Measurements from ENCODE around the gene CRTC1. TPM values are rescaled to one million over a fixed set of nuclear protein-coding genes. Genes with fewer than 3 reads are reported as not detected.

Gene CRTC1
- total RNA-seq, 1 experiment from 2014 or later: 18.1 TPM

- DNase-seq (ENCODE audit: low spot score): peak; percentile 94
- CTCF ChIA-PET: no interaction called here
Measured at GRCh38 chr19:18700501-18701249, 17.2 kb downstream of the CRTC1 start.

GRCh38 chr19:18701250-18701608, 17.7 kb downstream of the CRTC1 start:
- BruUV-seq (replicated peaks): no TSS peak
- H3K27ac ChIP-seq (ENCODE audit: low read depth, low read length, poor library complexity, severe bottlenecking): no peak overlapping the region
- intact Hi-C loops (cut with micrococcal nuclease; ENCODE audit: unreplicated experiment): no loop called here

More at GRCh38 chr19:18700501-18701249, 17.2 kb downstream of the CRTC1 start:
- peaks cover 22% of the 10 kb centered on the region for H3K4me1 ChIP-seq (ENCODE audit: insufficient read depth, low read length, poor library complexity, severe bottlenecking)
- H3K9me3 ChIP-seq (ENCODE audit: low read depth, low read length, poor library complexity, severe bottlenecking): no peaks in the 10 kb centered on the region
- POLR2A ChIA-PET (ENCODE audit: low non-redundant PET): no interaction called here
- intact Hi-C loops (cut with micrococcal nuclease; ENCODE audit: unreplicated experiment): no loop called here
- H3K4me3 ChIP-seq (ENCODE audit: low read depth, low read length, poor library complexity, severe bottlenecking): peak overlapping the region; percentile 34
- no peaks in the 10 kb centered on the region for H3K36me3 ChIP-seq (ENCODE audit: insufficient read depth, low read length, poor library complexity, severe bottlenecking)
- H3K27me3 ChIP-seq (replicated peaks; ENCODE audit: insufficient read depth, low read depth, low read length, poor library complexity): no peaks in the 10 kb centered on the region
- TF ChIP-seq EZH2 (IDR thresholded peaks at IDR 0.05; ENCODE audit: borderline replicate concordance, low read depth, low read length, poor library complexity, severe bottlenecking) (no peak), CTCF (conservative IDR thresholded peaks at IDR 0.05; ENCODE audit: low read depth, low read length) (no peak)
- no peak overlapping the region for H3K27ac ChIP-seq (ENCODE audit: low read depth, low read length, poor library complexity, severe bottlenecking)
- no TSS peak for BruUV-seq (replicated peaks)

GRCh38 chr19:18704054-18704453, 20.6 kb downstream of the CRTC1 start:
- TF ChIP-seq EZH2 (IDR thresholded peaks at IDR 0.05; ENCODE audit: borderline replicate concordance, low read depth, low read length, poor library complexity, severe bottlenecking): no peak
- no peak for TF ChIP-seq CTCF (conservative IDR thresholded peaks at IDR 0.05; ENCODE audit: low read depth, low read length)
- H3K9me3 ChIP-seq (ENCODE audit: low read depth, low read length, poor library complexity, severe bottlenecking): no peaks in the 10 kb centered on the region
- no peak overlapping the region for H3K27ac ChIP-seq (ENCODE audit: low read depth, low read length, poor library complexity, severe bottlenecking)
- peaks cover 16% of the 10 kb centered on the region for H3K4me1 ChIP-seq (ENCODE audit: insufficient read depth, low read length, poor library complexity, severe bottlenecking)
- H3K27me3 ChIP-seq (replicated peaks; ENCODE audit: insufficient read depth, low read depth, low read length, poor library complexity): no peaks in the 10 kb centered on the region
- BruUV-seq (replicated peaks): no TSS peak
- H3K4me3 ChIP-seq (ENCODE audit: low read depth, low read length, poor library complexity, severe bottlenecking): no peak overlapping the region
- POLR2A ChIA-PET (ENCODE audit: low non-redundant PET): no interaction called here
- DNase-seq (ENCODE audit: low spot score): no peak
- intact Hi-C loops (cut with micrococcal nuclease; ENCODE audit: unreplicated experiment): no loop called here
- CTCF ChIA-PET: no interaction called here
- no peaks in the 10 kb centered on the region for H3K36me3 ChIP-seq (ENCODE audit: insufficient read depth, low read length, poor library complexity, severe bottlenecking)

More at GRCh38 chr19:18701250-18701608, 17.7 kb downstream of the CRTC1 start:
- Histone ChIP-seq H3K36me3 (ENCODE audit: insufficient read depth, low read length, poor library complexity, severe bottlenecking) (no peaks in the 10 kb centered on the region), H3K4me3 (ENCODE audit: low read depth, low read length, poor library complexity, severe bottlenecking) (peak overlapping the region; percentile 34), H3K4me1 (ENCODE audit: insufficient read depth, low read length, poor library complexity, severe bottlenecking) (peaks cover 22% of the 10 kb centered on the region), H3K27me3 (replicated peaks; ENCODE audit: insufficient read depth, low read depth, low read length, poor library complexity) (no peaks in the 10 kb centered on the region), H3K9me3 (ENCODE audit: low read depth, low read length, poor library complexity, severe bottlenecking) (no peaks in the 10 kb centered on the region)
- DNase-seq (ENCODE audit: low spot score): no peak
- TF ChIP-seq EZH2 (IDR thresholded peaks at IDR 0.05; ENCODE audit: borderline replicate concordance, low read depth, low read length, poor library complexity, severe bottlenecking): no peak
- ChIA-PET CTCF (no interaction called here), POLR2A (ENCODE audit: low non-redundant PET) (no interaction called here)

GRCh38 chr19:18704971-18705370, 21.5 kb downstream of the CRTC1 start:
- no TSS peak for BruUV-seq (replicated peaks)
- DNase-seq (ENCODE audit: low spot score): no peak
- TF ChIP-seq EZH2 (IDR thresholded peaks at IDR 0.05; ENCODE audit: borderline replicate concordance, low read depth, low read length, poor library complexity, severe bottlenecking): no peak
- TF ChIP-seq CTCF (conservative IDR thresholded peaks at IDR 0.05; ENCODE audit: low read depth, low read length): no peak
- H3K27me3 ChIP-seq (replicated peaks; ENCODE audit: insufficient read depth, low read depth, low read length, poor library complexity): no peaks in the 10 kb centered on the region
- no peaks in the 10 kb centered on the region for H3K9me3 ChIP-seq (ENCODE audit: low read depth, low read length, poor library complexity, severe bottlenecking)
- H3K36me3 ChIP-seq (ENCODE audit: insufficient read depth, low read length, poor library complexity, severe bottlenecking): no peaks in the 10 kb centered on the region
- intact Hi-C loops (cut with micrococcal nuclease; ENCODE audit: unreplicated experiment): no loop called here
- H3K27ac ChIP-seq (ENCODE audit: low read depth, low read length, poor library complexity, severe bottlenecking): no peak overlapping the region
- H3K4me1 ChIP-seq (ENCODE audit: insufficient read depth, low read length, poor library complexity, severe bottlenecking): peaks cover 7% of the 10 kb centered on the region
- ChIA-PET POLR2A (ENCODE audit: low non-redundant PET) (no interaction called here), CTCF (no interaction called here)
- H3K4me3 ChIP-seq (ENCODE audit: low read depth, low read length, poor library complexity, severe bottlenecking): no peak overlapping the region
